ENCODE measurements around the gene MOGAT1. TPM values are rescaled to one million over a fixed set of nuclear protein-coding genes. Genes with fewer than 3 reads are reported as not detected.

Gene MOGAT1
- total RNA-seq, 3 donors from 2014 or later (not counting 1 experiment from before 2014, with no cell fraction given): not detected

DNA sequence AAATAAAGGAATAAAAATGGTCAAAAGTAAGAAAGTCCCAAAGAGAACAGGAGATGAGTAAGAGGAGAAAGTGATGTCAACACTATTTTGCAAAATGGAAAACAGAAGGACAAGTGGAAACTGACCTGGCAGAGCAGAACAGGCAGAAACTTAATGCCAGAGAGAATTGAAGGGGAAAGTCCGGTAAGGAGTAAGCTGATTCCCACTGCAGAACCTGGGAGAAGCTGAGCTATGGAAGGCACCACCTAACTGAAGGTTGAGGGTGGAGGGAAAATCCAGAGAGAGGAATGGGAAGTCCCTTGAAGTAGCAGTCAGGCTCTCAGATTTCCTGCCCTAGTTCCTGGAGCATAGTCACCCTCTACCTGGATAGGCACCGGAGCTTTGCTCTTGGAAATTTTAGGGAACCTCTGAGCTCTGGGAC, 59.8 kb downstream of the MOGAT1 start:
- no peak for TF ChIP-seq CTCF (IDR thresholded peaks at IDR 0.05)

DNA sequence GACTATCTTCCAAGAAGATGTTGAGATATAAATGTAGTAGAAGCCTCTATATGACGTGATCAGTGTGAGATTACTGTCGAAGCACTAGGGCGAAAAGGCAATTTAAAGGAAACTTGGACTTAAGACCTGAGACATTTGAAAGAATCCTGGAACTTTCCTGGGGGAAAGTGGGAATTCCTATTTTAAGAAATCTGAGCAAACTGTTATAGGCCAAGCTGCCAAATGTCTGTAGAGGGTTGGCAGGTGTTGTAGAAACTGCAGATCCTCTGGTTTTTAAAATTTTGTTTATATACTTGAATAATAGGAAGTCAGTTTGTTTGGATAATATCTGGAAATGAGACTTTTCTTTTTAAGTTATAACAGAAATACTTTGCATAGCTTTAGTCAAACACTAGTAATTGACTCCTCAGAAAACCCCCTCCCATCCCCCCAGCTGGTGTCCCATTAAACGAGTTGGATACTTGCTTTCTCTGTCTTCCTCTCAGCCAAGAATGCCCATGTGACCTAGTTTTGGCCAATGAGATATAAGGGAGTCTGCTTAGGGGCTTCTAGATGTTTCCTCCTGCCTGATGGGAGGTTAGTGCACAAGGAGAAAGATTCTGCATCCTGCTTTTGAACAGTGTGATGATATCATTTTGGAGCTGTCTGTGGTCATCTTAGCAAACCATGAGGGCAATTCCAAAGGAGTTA, 61.2 kb downstream of the MOGAT1 start:
- Mint-ChIP-seq H3K27me3 (ENCODE audit: low read depth in 2 of 2) (peaks cover 12 to 19% of the 10 kb centered on the region in 2 donors), H3K27ac (no peak overlapping the region), H3K4me3 (no peak overlapping the region), H3K9me3 (no peaks in the 10 kb centered on the region), H3K36me3 (no peaks in the 10 kb centered on the region), H3K4me1 (no peaks in the 10 kb centered on the region)
- WGBS (ENCODE audit: insufficient coverage): 78% methylated on average over 4 of the region's 4 CpGs
- Histone ChIP-seq H3K9me3 (ENCODE audit: control insufficient read depth, insufficient read depth, low read length) (no peaks in the 10 kb centered on the region), H3K27ac (ENCODE audit: low read length) (no peak overlapping the region), H3K36me3 (ENCODE audit: control insufficient read depth, insufficient read depth, low read length) (no peaks in the 10 kb centered on the region), H3K4me1 (ENCODE audit: control insufficient read depth, insufficient read depth, low read length) (peaks cover 4% of the 10 kb centered on the region), H3K27me3 (ENCODE audit: control insufficient read depth, insufficient read depth, low read length) (no peaks in the 10 kb centered on the region), H3K4me3 (ENCODE audit: low read length) (no peak overlapping the region)
- intact Hi-C loops (cut with micrococcal nuclease): no loop called here
- DNase-seq (no peak), ATAC-seq (no peak)
- no peak for TF ChIP-seq CTCF (IDR thresholded peaks at IDR 0.05)

More for the DNA sequence above, 59.8 kb downstream of the MOGAT1 start:
- no peaks in the 10 kb centered on the region for H3K9me3 Mint-ChIP-seq
- no peak overlapping the region for H3K4me3 Mint-ChIP-seq
- no peak overlapping the region for H3K4me3 ChIP-seq (ENCODE audit: low read length)
- peaks cover 4% of the 10 kb centered on the region for H3K4me1 ChIP-seq (ENCODE audit: control insufficient read depth, insufficient read depth, low read length)
- H3K36me3 ChIP-seq (ENCODE audit: control insufficient read depth, insufficient read depth, low read length): no peaks in the 10 kb centered on the region
- ATAC-seq (no peak), DNase-seq (no peak)
- no peaks in the 10 kb centered on the region for H3K4me1 Mint-ChIP-seq
- no peak overlapping the region for H3K27ac Mint-ChIP-seq
- H3K36me3 Mint-ChIP-seq: no peaks in the 10 kb centered on the region
- no peaks in the 10 kb centered on the region for H3K9me3 ChIP-seq (ENCODE audit: control insufficient read depth, insufficient read depth, low read length)
- intact Hi-C loops (cut with micrococcal nuclease): no loop called here
- H3K27me3 Mint-ChIP-seq (ENCODE audit: low read depth in 2 of 2): peaks cover 0 to 11% of the 10 kb centered on the region in 2 donors
- no peaks in the 10 kb centered on the region for H3K27me3 ChIP-seq (ENCODE audit: control insufficient read depth, insufficient read depth, low read length)
- WGBS (ENCODE audit: insufficient coverage): 94% methylated on average over 2 of the region's 2 CpGs
- H3K27ac ChIP-seq (ENCODE audit: low read length): no peak overlapping the region

DNA sequence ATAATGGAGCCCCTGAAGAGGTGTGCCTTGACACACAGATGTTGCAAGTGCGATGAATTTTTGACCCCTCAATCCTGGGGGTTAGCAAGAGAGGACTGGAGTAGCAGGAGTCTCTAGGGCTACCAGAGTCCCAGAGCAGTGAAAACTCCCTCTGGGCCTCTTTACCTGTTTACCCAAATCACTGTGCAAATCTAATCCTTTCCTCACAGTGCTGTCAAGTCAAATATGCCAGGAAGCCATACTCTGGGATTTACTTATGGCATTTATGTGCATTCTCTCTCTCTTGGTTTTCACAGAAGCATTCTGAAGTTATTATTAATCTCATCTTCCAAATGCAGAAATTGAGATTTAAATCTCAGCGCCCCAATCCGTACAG, 62.0 kb downstream of the MOGAT1 start:
- intact Hi-C loops (cut with micrococcal nuclease): no loop called here
- Mint-ChIP-seq H3K9me3 (no peaks in the 10 kb centered on the region), H3K27me3 (ENCODE audit: low read depth in 2 of 2) (peaks cover 18 to 22% of the 10 kb centered on the region in 2 donors), H3K4me1 (peaks cover 0 to under 1% of the 10 kb centered on the region in 2 donors), H3K4me3 (no peak overlapping the region), H3K27ac (no peak overlapping the region), H3K36me3 (no peaks in the 10 kb centered on the region)
- Histone ChIP-seq H3K9me3 (ENCODE audit: control insufficient read depth, insufficient read depth, low read length) (no peaks in the 10 kb centered on the region), H3K27ac (ENCODE audit: low read length) (no peak overlapping the region), H3K27me3 (ENCODE audit: control insufficient read depth, insufficient read depth, low read length) (no peaks in the 10 kb centered on the region), H3K36me3 (ENCODE audit: control insufficient read depth, insufficient read depth, low read length) (no peaks in the 10 kb centered on the region), H3K4me1 (ENCODE audit: control insufficient read depth, insufficient read depth, low read length) (peaks cover 4% of the 10 kb centered on the region), H3K4me3 (ENCODE audit: low read length) (no peak overlapping the region)
- TF ChIP-seq CTCF (IDR thresholded peaks at IDR 0.05): no peak
- ATAC-seq (no peak), DNase-seq (no peak)
- 92% methylated on average over 3 of the region's 3 CpGs for WGBS (ENCODE audit: insufficient coverage)
